Measurements from ENCODE around the gene GAS7. TPM values are rescaled to one million over a fixed set of nuclear protein-coding genes. Genes with fewer than 3 reads are reported as not detected.

Gene GAS7
- polyA plus RNA-seq, 1 donor (not counting 4 experiments of a cell fraction or from before 2014, with no cell fraction given), result 0.10 TPM

GRCh38 chr17:10046786-10047785 lies 151.3 kb downstream of the GAS7 start:
- Histone ChIP-seq H3K9me1 (ENCODE audit: control insufficient read depth, extremely low read depth, insufficient read depth, low read length) (no peaks in the 10 kb centered on the region), H4K20me1 (ENCODE audit: control insufficient read depth, extremely low read depth, insufficient read depth, low read length) (no peaks in the 10 kb centered on the region), H3K79me2 (ENCODE audit: control insufficient read depth, insufficient read depth, low read length) (no peaks in the 10 kb centered on the region), H2AFZ (ENCODE audit: control insufficient read depth, low read length) (no peak overlapping the region), H3K4me3 (ENCODE audit: control insufficient read depth in 2 of 3, extremely low read depth in 1 of 3, insufficient read depth in 2 of 3, low read depth in 1 of 3, low read length in 3 of 3) (no peak overlapping the region), H3K4me1 (ENCODE audit: control insufficient read depth, extremely low read depth, insufficient read depth, low read length) (no peaks in the 10 kb centered on the region), H3K9ac (ENCODE audit: control insufficient read depth, extremely low read depth, insufficient read depth, low read length) (no peak overlapping the region), H3K27ac (ENCODE audit: control insufficient read depth, insufficient read depth, low read length) (no peak overlapping the region), H3K9me3 (ENCODE audit: control insufficient read depth, low read depth, low read length) (no peaks in the 10 kb centered on the region), H3K36me3 (ENCODE audit: control insufficient read depth in 2 of 2, extremely low read depth in 1 of 2, insufficient read depth in 2 of 2, low read length in 2 of 2) (no peaks in the 10 kb centered on the region), H3K4me2 (ENCODE audit: control insufficient read depth, extremely low read depth, insufficient read depth, low read depth, low read length) (no peak overlapping the region), H3K27me3 (ENCODE audit: control insufficient read depth, extremely low read depth, insufficient read depth, low read length) (no peaks in the 10 kb centered on the region)
- dilution Hi-C loops (cut with MboI; ENCODE audit: extremely low pct_ligation_motif_present, low sequenced_read_pairs), result no loop called here
- DNase-seq (ENCODE audit: low read depth, low spot score) (no peak), FAIRE-seq (no peak)
- TF ChIP-seq CTCF (optimal IDR thresholded peaks at IDR 0.05 in 1 of 3, IDR thresholded peaks at IDR 0.05 in 1 of 3, conservative IDR thresholded peaks at IDR 0.05 in 1 of 3; ENCODE audit: extremely low read depth in 1 of 3, insufficient read depth in 2 of 3, low read length in 3 of 3) (no peak), EZH2 (IDR thresholded peaks at IDR 0.05; ENCODE audit: low read length) (no peak)

- DNase-seq (ENCODE audit: low read depth, low spot score), result no peak
- no peaks in the 10 kb centered on the region for H4K20me1 ChIP-seq (ENCODE audit: control insufficient read depth, extremely low read depth, insufficient read depth, low read length)
Observed at GRCh38 chr17:10045871-10046658, 152.3 kb downstream of the GAS7 start.

More at GRCh38 chr17:10045871-10046658, 152.3 kb downstream of the GAS7 start:
- no peaks in the 10 kb centered on the region for H3K4me1 ChIP-seq (ENCODE audit: control insufficient read depth, extremely low read depth, insufficient read depth, low read length)
- H3K9me1 ChIP-seq (ENCODE audit: control insufficient read depth, extremely low read depth, insufficient read depth, low read length), result no peaks in the 10 kb centered on the region
- no peaks in the 10 kb centered on the region for H3K27me3 ChIP-seq (ENCODE audit: control insufficient read depth, extremely low read depth, insufficient read depth, low read length)
- H3K4me3 ChIP-seq (ENCODE audit: control insufficient read depth in 2 of 3, extremely low read depth in 1 of 3, insufficient read depth in 2 of 3, low read depth in 1 of 3, low read length in 3 of 3), result no peak overlapping the region
- H3K9me3 ChIP-seq (ENCODE audit: control insufficient read depth, low read depth, low read length), result no peaks in the 10 kb centered on the region
- no peak overlapping the region for H2AFZ ChIP-seq (ENCODE audit: control insufficient read depth, low read length)
- H3K4me2 ChIP-seq (ENCODE audit: control insufficient read depth, extremely low read depth, insufficient read depth, low read depth, low read length), result no peak overlapping the region
- no peaks in the 10 kb centered on the region for H3K79me2 ChIP-seq (ENCODE audit: control insufficient read depth, insufficient read depth, low read length)
- H3K36me3 ChIP-seq (ENCODE audit: control insufficient read depth in 2 of 2, extremely low read depth in 1 of 2, insufficient read depth in 2 of 2, low read length in 2 of 2), result no peaks in the 10 kb centered on the region
- H3K9ac ChIP-seq (ENCODE audit: control insufficient read depth, extremely low read depth, insufficient read depth, low read length), result no peak overlapping the region
- H3K27ac ChIP-seq (ENCODE audit: control insufficient read depth, insufficient read depth, low read length), result no peak overlapping the region
- TF ChIP-seq EZH2 (IDR thresholded peaks at IDR 0.05; ENCODE audit: low read length) (no peak), CTCF (optimal IDR thresholded peaks at IDR 0.05 in 1 of 3, IDR thresholded peaks at IDR 0.05 in 1 of 3, conservative IDR thresholded peaks at IDR 0.05 in 1 of 3; ENCODE audit: extremely low read depth in 1 of 3, insufficient read depth in 2 of 3, low read length in 3 of 3) (no peak)
- dilution Hi-C loops (cut with MboI; ENCODE audit: extremely low pct_ligation_motif_present, low sequenced_read_pairs), result no loop called here
- no peak for FAIRE-seq

Measured in keratinocyte (primary cell).